ENCODE measurements around the gene SLC16A11. TPM values are rescaled to one million over a fixed set of nuclear protein-coding genes. Genes with fewer than 3 reads are reported as not detected.

SLC16A11 gene
- total RNA-seq, 1 donor from 2014 or later, result not detected

- no peak overlapping the region for H3K4me3 ChIP-seq
- peaks cover 18% of the 10 kb centered on the region for H3K27me3 Mint-ChIP-seq (ENCODE audit: insufficient read depth, low read depth)
- no peaks in the 10 kb centered on the region for H3K36me3 ChIP-seq
- no peak overlapping the region for H3K27ac ChIP-seq
- DNase-seq (ENCODE audit: low spot score), result no peak
- H3K4me3 Mint-ChIP-seq, result no peak overlapping the region
- peaks cover 2% of the 10 kb centered on the region for H3K9me3 Mint-ChIP-seq
- peaks cover 73% of the 10 kb centered on the region for H3K4me1 Mint-ChIP-seq
- no peak overlapping the region for H2AFZ ChIP-seq (replicated peaks)
- peaks cover 34% of the 10 kb centered on the region for H3K27me3 ChIP-seq
- H3K36me3 Mint-ChIP-seq, result peaks cover 2% of the 10 kb centered on the region
- peaks cover 51% of the 10 kb centered on the region for H3F3A ChIP-seq (ENCODE audit: low read depth)
- TF ChIP-seq EZH2 (IDR thresholded peaks at IDR 0.05), result no peak
- no peak for TF ChIP-seq CTCF (IDR thresholded peaks at IDR 0.05)
- no peak for TF ChIP-seq EZH2phosphoT487 (IDR thresholded peaks at IDR 0.05)
- H3K4me1 ChIP-seq, result peaks cover 14% of the 10 kb centered on the region
- no peaks in the 10 kb centered on the region for H4K20me1 ChIP-seq (ENCODE audit: low read depth)
- no peak overlapping the region for H3K4me2 ChIP-seq
- H3K9ac ChIP-seq, result no peak overlapping the region
- H3K9me3 ChIP-seq (ENCODE audit: low read depth), result no peaks in the 10 kb centered on the region
- peaks cover 8% of the 10 kb centered on the region for H3K79me2 ChIP-seq (ENCODE audit: low read depth)
- peak overlapping the region; percentile 21 for H3K27ac Mint-ChIP-seq
Measured at GRCh38 chr17:7018331-7018964, 25.4 kb downstream of the SLC16A11 start.

- Histone ChIP-seq H3K9ac (no peak overlapping the region), H3K79me2 (ENCODE audit: low read depth) (peaks cover 15% of the 10 kb centered on the region), H3K36me3 (no peaks in the 10 kb centered on the region), H2AFZ (replicated peaks) (no peak overlapping the region), H3K4me1 (peaks cover 15% of the 10 kb centered on the region), H3K4me2 (no peak overlapping the region), H4K20me1 (ENCODE audit: low read depth) (no peaks in the 10 kb centered on the region), H3F3A (ENCODE audit: low read depth) (peaks cover 48% of the 10 kb centered on the region), H3K4me3 (no peak overlapping the region), H3K9me3 (ENCODE audit: low read depth) (no peaks in the 10 kb centered on the region), H3K27ac (no peak overlapping the region), H3K27me3 (peaks cover 27% of the 10 kb centered on the region)
- Mint-ChIP-seq H3K27ac (peak overlapping the region; percentile 21), H3K27me3 (ENCODE audit: insufficient read depth, low read depth) (peaks cover 17% of the 10 kb centered on the region), H3K4me1 (peaks cover 70% of the 10 kb centered on the region), H3K9me3 (no peaks in the 10 kb centered on the region), H3K36me3 (peaks cover 2% of the 10 kb centered on the region), H3K4me3 (no peak overlapping the region)
- no peak for DNase-seq (ENCODE audit: low spot score)
- TF ChIP-seq CTCF (IDR thresholded peaks at IDR 0.05) (no peak), EZH2phosphoT487 (IDR thresholded peaks at IDR 0.05) (no peak), EZH2 (IDR thresholded peaks at IDR 0.05) (no peak)
Measured at GRCh38 chr17:7017827-7018200, 26.1 kb downstream of the SLC16A11 start.

GRCh38 chr17:7016886-7017826, 26.7 kb downstream of the SLC16A11 start:
- TF ChIP-seq CTCF (IDR thresholded peaks at IDR 0.05), result no peak
- TF ChIP-seq EZH2phosphoT487 (IDR thresholded peaks at IDR 0.05), result no peak
- no peak for TF ChIP-seq EZH2 (IDR thresholded peaks at IDR 0.05)
- peak overlapping the region; percentile 15 for H3K4me3 Mint-ChIP-seq
- H3K36me3 Mint-ChIP-seq, result peaks cover 2% of the 10 kb centered on the region

More at GRCh38 chr17:7016886-7017826, 26.7 kb downstream of the SLC16A11 start:
- no peaks in the 10 kb centered on the region for H3K9me3 Mint-ChIP-seq
- no peak for DNase-seq (ENCODE audit: low spot score)
- Histone ChIP-seq H3K36me3 (no peaks in the 10 kb centered on the region), H3K27ac (no peak overlapping the region), H3K4me1 (peaks cover 15% of the 10 kb centered on the region), H3K9ac (no peak overlapping the region), H3K79me2 (ENCODE audit: low read depth) (peaks cover 19% of the 10 kb centered on the region), H3F3A (ENCODE audit: low read depth) (peaks cover 41% of the 10 kb centered on the region), H2AFZ (replicated peaks) (no peak overlapping the region), H3K4me2 (no peak overlapping the region), H3K9me3 (ENCODE audit: low read depth) (no peaks in the 10 kb centered on the region), H3K27me3 (peaks cover 21% of the 10 kb centered on the region), H3K4me3 (no peak overlapping the region), H4K20me1 (ENCODE audit: low read depth) (no peaks in the 10 kb centered on the region)
- H3K4me1 Mint-ChIP-seq, result peaks cover 68% of the 10 kb centered on the region
- no peak overlapping the region for H3K27ac Mint-ChIP-seq
- peaks cover 11% of the 10 kb centered on the region for H3K27me3 Mint-ChIP-seq (ENCODE audit: insufficient read depth, low read depth)
